GM19372 (cell line): Measurements from ENCODE around the gene ZNF710.
"Not testable (repeated sequence)": the region's sequence is repeated elsewhere in the genome, so short reads cannot be mapped to it uniquely, and the experiment has no call there.

Experiments used
- ATAC-seq: cut with Tn5 transposase; IDR thresholded peaks from one replicate; pipeline ENCODE4 v1.9.1; 2021; ENCODE audit warnings: mild to moderate bottlenecking, low read depth, moderate library complexity; ENCODE audit not compliant: unreplicated experiment

ZNF710 gene

GRCh38 chr15:90056529-90056928 is 55.4 kb downstream of the ZNF710 start:
- no peak for ATAC-seq

GRCh38 chr15:90058308-90058707 is 57.2 kb downstream of the ZNF710 start:
- ATAC-seq, result no peak

- ATAC-seq, result no peak
These were observed 57.7 kb downstream of the ZNF710 start for GRCh38 chr15:90058775-90059174.

DNA sequence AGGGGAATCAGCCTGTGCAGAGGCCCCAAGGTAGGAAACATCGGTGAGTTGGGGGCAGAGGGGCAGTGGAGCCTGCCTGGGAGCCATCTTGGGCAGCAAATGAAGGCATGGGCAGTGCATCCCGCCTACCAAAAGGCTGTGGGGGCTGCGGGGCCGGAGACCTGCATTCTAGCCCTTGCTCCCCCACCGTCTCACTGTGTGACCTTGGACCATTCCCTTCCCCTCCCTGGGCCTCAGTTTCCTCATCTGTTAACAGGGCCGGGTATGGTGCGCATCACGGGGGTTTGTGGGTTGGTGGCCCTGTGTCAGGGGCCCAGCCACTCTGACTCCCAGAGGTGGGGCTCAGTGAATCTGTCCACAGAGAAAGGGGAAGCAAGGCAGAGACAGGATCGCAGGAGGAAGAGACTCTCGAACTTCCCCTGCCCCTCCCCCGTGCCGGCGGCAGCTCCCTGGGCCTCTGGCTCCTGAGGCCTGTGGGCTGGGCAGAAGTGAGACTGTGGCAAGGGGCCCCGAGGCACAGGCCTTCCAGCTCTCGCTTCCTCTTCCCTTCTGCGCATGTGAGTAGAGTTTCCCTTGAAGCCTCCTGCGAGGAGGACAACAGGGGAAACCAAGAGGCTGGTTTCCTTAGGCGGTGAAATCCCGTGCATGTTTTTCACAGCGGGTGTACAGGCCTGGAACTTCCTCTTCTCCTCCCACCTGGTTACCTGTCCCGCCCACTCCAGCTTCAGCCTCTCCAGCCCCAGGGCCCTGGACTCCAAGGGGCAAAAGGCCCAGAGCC is 58.3 kb downstream of the ZNF710 start:
- ATAC-seq, result peak; percentile 95

DNA sequence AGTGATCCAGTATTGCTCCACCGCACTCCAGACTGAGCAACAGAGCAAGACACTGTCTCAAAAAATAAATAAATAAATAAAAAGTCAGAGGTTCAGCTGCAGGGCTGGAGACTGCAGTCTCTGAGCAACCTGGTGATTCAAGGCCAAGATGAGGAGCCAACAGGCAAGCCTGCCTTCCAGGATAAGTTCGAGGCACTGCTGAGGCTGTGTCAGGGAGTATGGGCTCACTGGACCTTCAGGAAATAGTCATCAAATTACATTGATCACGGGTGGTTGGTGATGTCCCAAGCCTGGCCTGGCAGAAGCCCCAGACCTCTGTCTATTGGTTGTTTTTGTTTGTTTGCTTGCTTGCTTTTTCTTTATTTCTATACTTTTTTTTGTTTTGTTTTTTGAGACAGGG is 59.7 kb downstream of the ZNF710 start:
- ATAC-seq, result no peak

GRCh38 chr15:90062023-90062442 is 60.9 kb downstream of the ZNF710 start:
- no peak for ATAC-seq

DNA sequence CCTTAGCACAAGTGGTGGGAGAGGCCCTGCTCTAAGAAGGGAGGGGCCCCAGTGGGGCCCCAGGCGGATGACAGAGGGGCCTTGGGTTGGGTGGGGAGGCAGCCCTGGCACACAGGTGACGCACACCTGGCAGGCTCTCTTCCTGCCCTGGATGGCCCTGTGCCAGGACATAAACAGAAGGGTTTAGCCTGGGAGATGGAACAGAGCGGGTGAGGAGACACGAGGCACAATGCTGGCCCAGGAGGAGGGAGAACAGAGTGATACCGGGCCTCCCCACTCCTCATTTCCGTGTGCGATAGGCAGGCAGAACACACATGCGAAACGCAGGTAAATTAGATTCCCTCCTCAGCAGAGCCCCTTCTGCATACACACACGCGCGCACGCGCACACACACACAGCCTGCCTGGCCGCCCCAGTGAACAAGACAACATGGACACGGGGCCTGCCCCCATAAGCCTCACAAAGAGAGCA is 61.4 kb downstream of the ZNF710 start:
- ATAC-seq, result no peak

DNA sequence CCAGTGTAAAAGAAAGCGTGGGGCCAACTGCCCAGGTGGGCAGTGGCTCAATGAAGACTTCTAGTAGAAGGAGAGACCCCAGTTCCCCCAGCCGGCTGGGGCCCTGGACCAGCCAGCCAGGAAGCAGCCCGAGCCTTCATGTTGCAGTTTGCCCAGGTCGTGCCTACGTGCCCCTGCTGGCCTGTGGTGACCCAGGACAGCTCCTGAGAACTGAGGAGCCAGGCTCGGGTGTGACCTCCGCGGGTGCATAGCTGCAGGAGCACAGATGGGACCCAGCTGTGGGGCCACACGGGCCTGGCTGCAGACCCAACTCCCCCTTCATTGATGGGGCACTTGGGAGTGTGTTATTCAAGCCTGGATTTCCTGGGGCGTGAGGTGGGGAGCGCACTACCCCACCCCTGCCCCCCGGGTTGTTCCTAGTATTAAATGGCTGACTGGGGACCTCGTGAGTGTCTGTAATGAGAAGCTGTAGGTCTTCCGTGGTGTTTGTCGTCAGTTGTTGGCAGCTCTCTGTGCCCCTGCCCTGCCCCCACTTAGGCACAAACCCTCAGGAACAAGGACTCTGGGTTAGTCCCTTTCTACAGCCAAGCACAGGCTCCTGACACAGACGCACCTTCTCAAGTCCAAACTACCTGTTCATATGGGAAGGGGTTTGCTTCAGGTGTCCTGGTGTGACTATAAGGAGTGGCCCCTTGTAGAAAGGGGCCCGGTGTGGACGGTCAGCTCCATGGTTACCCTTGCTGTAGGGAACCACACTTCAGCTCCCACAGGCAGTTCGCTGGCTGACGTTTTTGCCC is 62.0 kb downstream of the ZNF710 start:
- ATAC-seq, result no peak

DNA sequence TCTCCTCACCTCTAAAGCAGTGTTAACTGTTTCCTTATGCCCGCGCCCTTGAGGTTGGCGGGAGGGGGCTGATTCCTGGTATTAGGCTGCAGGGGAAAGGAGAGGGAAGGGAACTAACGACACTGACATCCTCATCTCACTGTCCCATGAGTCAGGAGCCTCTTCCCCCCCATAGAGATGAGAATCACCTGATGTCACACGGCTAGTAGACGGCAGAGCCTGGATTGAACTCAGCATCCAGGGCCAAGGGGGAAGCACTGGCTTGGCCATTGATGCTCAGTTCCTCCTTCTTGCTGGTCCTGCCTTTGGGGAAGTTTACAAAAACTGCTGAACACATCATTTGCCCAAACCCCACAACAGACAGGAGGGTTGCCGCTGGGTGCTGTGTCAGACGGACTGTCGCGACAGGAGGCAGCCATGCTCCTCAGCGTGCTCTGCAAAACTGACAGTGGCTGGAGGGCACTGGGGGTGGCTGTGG is 62.7 kb downstream of the ZNF710 start:
- no peak for ATAC-seq

DNA sequence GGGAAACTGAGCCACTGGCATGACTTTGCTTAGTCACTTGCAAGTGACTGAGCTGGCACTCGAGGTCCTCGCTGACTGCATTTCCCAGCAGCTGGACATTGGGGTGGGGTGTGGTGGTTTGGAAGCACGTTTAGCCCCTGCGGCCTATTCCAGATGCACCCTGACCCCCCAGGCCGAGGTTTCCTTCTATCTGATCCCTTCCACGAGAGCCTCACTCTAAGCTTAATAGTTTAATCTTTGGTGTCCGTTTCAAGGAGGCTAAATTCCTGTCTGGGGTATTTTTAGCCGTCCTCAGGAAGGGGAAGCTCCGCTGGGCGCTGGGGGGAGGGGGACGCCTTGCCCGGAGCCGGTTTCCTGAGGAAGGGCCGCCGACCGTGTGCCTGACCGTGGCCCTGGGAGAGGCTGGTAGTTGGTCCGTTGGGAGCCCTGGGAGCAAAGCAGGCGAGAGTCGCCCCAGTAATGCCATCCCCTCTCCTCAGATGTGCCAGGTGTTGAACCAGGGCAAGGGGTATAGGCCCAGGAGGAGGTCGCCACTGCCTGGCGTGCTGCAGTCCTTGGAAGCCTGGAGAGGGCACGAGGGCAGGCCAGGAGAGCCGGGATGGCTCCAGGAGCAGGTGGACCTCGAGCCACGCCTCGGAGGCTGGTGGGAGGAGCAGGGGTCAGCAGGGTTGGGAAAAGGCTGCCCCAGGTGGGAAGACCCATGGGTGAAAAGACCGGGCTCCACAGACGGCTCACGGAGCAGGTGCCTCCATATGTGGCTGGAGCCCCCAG is 64.0 kb downstream of the ZNF710 start:
- no peak for ATAC-seq

- ATAC-seq, result no peak
These were observed 64.5 kb downstream of the ZNF710 start for GRCh38 chr15:90065682-90066049.

DNA sequence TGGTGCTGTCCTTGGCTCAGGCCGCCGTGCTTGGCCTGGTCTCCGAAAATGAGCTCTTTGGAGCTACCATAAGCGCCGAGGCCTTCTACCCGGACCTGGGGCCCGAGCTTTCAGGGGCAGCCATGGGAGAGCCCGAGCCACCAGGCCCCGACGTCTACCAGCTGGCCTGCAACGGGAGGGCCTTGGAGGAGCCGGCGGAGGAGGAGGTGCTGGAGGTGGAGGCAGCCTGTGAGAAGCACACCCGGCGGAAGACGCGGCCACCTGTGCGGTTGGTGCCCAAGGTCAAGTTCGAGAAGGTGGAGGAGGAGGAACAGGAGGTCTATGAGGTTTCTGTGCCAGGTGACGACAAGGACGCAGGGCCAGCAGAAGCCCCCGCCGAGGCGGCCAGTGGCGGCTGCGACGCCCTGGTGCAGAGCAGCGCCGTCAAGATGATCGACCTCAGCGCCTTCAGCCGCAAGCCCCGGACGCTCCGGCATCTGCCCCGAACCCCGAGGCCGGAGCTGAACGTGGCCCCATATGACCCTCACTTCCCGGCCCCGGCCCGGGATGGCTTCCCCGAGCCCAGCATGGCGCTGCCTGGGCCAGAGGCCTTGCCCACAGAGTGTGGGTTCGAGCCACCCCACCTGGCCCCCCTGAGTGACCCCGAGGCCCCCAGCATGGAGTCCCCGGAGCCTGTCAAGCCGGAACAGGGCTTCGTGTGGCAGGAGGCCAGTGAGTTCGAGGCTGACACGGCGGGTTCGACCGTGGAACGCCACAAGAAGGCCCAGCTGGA is 66.2 kb downstream of the ZNF710 start:
- ATAC-seq, result no peak

GRCh38 chr15:90067953-90068606 is 67.0 kb downstream of the ZNF710 start:
- ATAC-seq, result no peak

GRCh38 chr15:90070623-90071022 is 69.5 kb downstream of the ZNF710 start:
- ATAC-seq, result not testable (repeated sequence)

DNA sequence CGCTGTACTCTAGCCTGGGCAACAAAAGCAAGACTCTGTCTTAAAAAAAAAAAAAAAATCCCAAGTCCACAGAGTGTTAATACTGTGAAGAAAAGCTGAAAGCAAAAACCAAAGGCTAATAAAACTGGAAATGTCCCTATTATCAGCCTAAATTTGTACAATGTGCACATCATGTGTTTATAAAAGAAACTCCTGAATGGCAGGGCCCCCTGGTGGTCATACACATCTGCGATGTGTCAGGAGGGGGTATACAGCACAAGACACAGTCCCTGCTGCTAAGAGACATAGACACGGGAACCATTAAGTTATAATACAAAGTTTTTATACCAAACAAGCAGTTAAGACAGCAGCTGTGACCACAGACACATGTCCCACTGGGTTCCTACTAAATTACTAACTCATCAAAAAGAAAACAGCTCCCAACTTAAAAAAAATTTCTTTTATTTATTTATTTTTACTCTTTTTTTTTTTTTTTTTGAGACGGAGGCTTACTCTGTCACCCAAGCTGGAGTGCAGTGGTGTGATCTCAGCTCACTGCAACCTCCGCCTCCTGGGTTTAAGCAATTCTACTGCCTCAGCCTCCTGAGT is 70.2 kb downstream of the ZNF710 start:
- ATAC-seq, result peak; percentile 77

- ATAC-seq, result no peak
These were observed 72.0 kb downstream of the ZNF710 start for GRCh38 chr15:90072978-90073640.

DNA sequence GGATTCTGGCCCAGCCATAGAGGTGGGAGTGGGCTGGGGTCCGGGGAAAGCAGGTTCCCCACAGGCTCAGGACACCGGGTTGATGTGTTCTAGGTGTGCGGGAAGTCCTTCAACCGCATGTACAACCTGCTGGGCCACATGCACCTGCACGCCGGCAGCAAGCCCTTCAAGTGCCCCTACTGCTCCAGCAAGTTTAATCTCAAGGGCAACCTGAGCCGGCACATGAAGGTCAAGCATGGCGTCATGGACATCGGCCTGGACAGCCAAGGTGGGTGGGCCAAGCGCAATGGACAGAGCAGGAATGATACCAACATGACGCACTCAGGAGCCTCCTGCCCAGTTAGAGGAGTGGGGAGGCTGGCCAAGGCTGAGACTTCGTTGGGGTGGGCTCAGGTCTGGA is 72.9 kb downstream of the ZNF710 start:
- ATAC-seq, result no peak

- ATAC-seq, result no peak
These were observed 73.8 kb downstream of the ZNF710 start for GRCh38 chr15:90074916-90075315.
